BLaER1 treated with 17β-estradiol and CSF1 and Interleukin-3, amounts not matched to agents 10 nM and 100 nM (cell line): ENCODE data around the gene BCL7A.

Source experiments
- H3K27ac ChIP-seq, 11 experiments: shearing (Covaris generic); formaldehyde crosslinking; 2 replicates each; pipeline ENCODE4 v1.8.1; 2022
- H3K27me3 ChIP-seq, 11 experiments: shearing (Covaris generic); formaldehyde crosslinking; 2 replicates each; pipeline ENCODE4 v1.8.1; 2022
- H3K36me3 ChIP-seq, 11 experiments: shearing (Covaris generic); formaldehyde crosslinking; 2 replicates each; pipeline ENCODE4 v1.8.1; 2022
- H3K4me1 ChIP-seq, 10 experiments: shearing (Covaris generic); formaldehyde crosslinking; 2 replicates each; pipeline ENCODE4 v1.8.1; 2022
- H3K4me2 ChIP-seq, 11 experiments: shearing (Covaris generic); formaldehyde crosslinking; 2 replicates each; pipeline ENCODE4 v1.8.1; 2022
- H3K4me3 ChIP-seq, 10 experiments: shearing (Covaris generic); formaldehyde crosslinking; 2 replicates each; pipeline ENCODE4 v1.8.1; 2022
- H3K9ac ChIP-seq, 11 experiments: shearing (Covaris generic); formaldehyde crosslinking; 2 replicates each; pipeline ENCODE4 v1.8.1; 2022
- H3K9me3 ChIP-seq, 11 experiments: shearing (Covaris generic); formaldehyde crosslinking; replicated peaks in 1 of 11; 2 replicates each; pipeline ENCODE4 v1.8.1; 2022
- H4K20me1 ChIP-seq, 11 experiments: shearing (Covaris generic); formaldehyde crosslinking; 2 replicates each; pipeline ENCODE4 v1.8.1; 2022
- Cebpa-rat ChIP-seq, 11 experiments: shearing (Covaris generic); IDR thresholded peaks; 2 replicates each; pipeline ENCODE4 v1.8.1; 2022

BCL7A gene

GRCh38 chr12:122076743-122077495 is 55.2 kb downstream of the BCL7A start:
- H3K9me3 ChIP-seq = peaks cover 0 to 15% (median 8%) of the 10 kb centered on the region in 11 experiments; a peak in 12 of 22 replicates
- peaks cover 0 to 7% (median 0%) of the 10 kb centered on the region in 11 experiments; a peak in 2 of 22 replicates for H3K36me3 ChIP-seq
- no peak for TF ChIP-seq Cebpa-rat (IDR thresholded peaks at IDR 0.05)
- peak overlapping the region in 8 of 10 experiments; percentile 2 to 98 (median 92); a peak in 6 of 20 replicates for H3K4me3 ChIP-seq
- H4K20me1 ChIP-seq = peaks cover 1 to 33% (median 27%) of the 10 kb centered on the region in 11 experiments; a peak in 20 of 22 replicates
- peaks cover 40 to 65% (median 50%) of the 10 kb centered on the region in 10 experiments for H3K4me1 ChIP-seq
- H3K27me3 ChIP-seq = no peaks in the 10 kb centered on the region
- peak overlapping the region; percentile 81 to 99 (median 96) for H3K4me2 ChIP-seq
- peak overlapping the region; percentile 70 to 98 (median 97); a peak in 20 of 22 replicates for H3K27ac ChIP-seq
- peak overlapping the region in 10 of 11 experiments; percentile 95 to 99 (median 98); a peak in 18 of 22 replicates for H3K9ac ChIP-seq

GRCh38 chr12:122078141-122079032 is 56.7 kb downstream of the BCL7A start, which contains the start of gene MLXIP:
TSS of gene MLXIP (plus strand) at chr12:122078756. CDS start at chr12:122078854, 98 bp downstream.
- Histone ChIP-seq H4K20me1 (peaks cover 16 to 48% (median 42%) of the 10 kb centered on the region in 11 experiments), H3K36me3 (peaks cover 0 to 7% (median 0%) of the 10 kb centered on the region in 11 experiments; a peak in 3 of 22 replicates), H3K4me1 (peaks cover 50 to 68% (median 57%) of the 10 kb centered on the region in 10 experiments), H3K4me3 (peak within 1 kb of the TSS; percentile 87 to 98 (median 96)), H3K9me3 (peaks cover 0 to 15% (median 8%) of the 10 kb centered on the region in 11 experiments; a peak in 12 of 22 replicates), H3K27me3 (no peaks in the 10 kb centered on the region), H3K4me2 (peak within 1 kb of the TSS; percentile 93 to 100 (median 98)), H3K9ac (peak within 1 kb of the TSS; percentile 93 to 99 (median 98)), H3K27ac (peak within 1 kb of the TSS; percentile 70 to 98 (median 97))
- TF ChIP-seq Cebpa-rat (IDR thresholded peaks at IDR 0.05) = no peak

GRCh38 chr12:122079033-122079531 is 57.4 kb downstream of the BCL7A start:
- H3K9me3 ChIP-seq = peaks cover 0 to 10% (median 5%) of the 10 kb centered on the region in 11 experiments; a peak in 12 of 22 replicates
- H3K4me2 ChIP-seq = peak overlapping the region; percentile 93 to 100 (median 98)
- peak overlapping the region; percentile 70 to 98 (median 97) for H3K27ac ChIP-seq
- H3K4me1 ChIP-seq = peaks cover 57 to 73% (median 64%) of the 10 kb centered on the region in 10 experiments
- TF ChIP-seq Cebpa-rat (IDR thresholded peaks at IDR 0.05) = no peak; a peak in 1 of 22 replicates
- H3K9ac ChIP-seq = peak overlapping the region; percentile 93 to 99 (median 98)
- peak overlapping the region; percentile 87 to 98 (median 96) for H3K4me3 ChIP-seq
- H4K20me1 ChIP-seq = peaks cover 23 to 55% (median 49%) of the 10 kb centered on the region in 11 experiments
- no peaks in the 10 kb centered on the region for H3K27me3 ChIP-seq
- peaks cover 0 to 8% (median 4%) of the 10 kb centered on the region in 11 experiments; a peak in 10 of 22 replicates for H3K36me3 ChIP-seq

- Histone ChIP-seq H4K20me1 (peaks cover 28 to 60% (median 54%) of the 10 kb centered on the region in 11 experiments), H3K4me1 (peaks cover 62 to 74% (median 67%) of the 10 kb centered on the region in 10 experiments), H3K9me3 (peaks cover 0 to 5% (median under 1%) of the 10 kb centered on the region in 11 experiments; a peak in 7 of 22 replicates), H3K36me3 (peaks cover 1 to 14% (median 8%) of the 10 kb centered on the region in 11 experiments; a peak in 15 of 22 replicates), H3K4me2 (peak overlapping the region; percentile 93 to 100 (median 98)), H3K27ac (peak overlapping the region; percentile 70 to 98 (median 97)), H3K9ac (peak overlapping the region; percentile 93 to 99 (median 98)), H3K27me3 (no peaks in the 10 kb centered on the region), H3K4me3 (peak overlapping the region; percentile 87 to 98 (median 96))
- peak in 2 of 11 experiments; percentile 14 to 28; a peak in 1 of 22 replicates for TF ChIP-seq Cebpa-rat (IDR thresholded peaks at IDR 0.05)
Observed at GRCh38 chr12:122079532-122080081, 57.9 kb downstream of the BCL7A start.

- H3K36me3 ChIP-seq = peaks cover 9 to 22% (median 16%) of the 10 kb centered on the region in 11 experiments; a peak in 20 of 22 replicates
- H3K9ac ChIP-seq = peak overlapping the region; percentile 93 to 99 (median 98)
- no peaks in the 10 kb centered on the region for H3K27me3 ChIP-seq
- peak overlapping the region; percentile 87 to 98 (median 96) for H3K4me3 ChIP-seq
- no peaks in the 10 kb centered on the region for H3K9me3 ChIP-seq
- TF ChIP-seq Cebpa-rat (IDR thresholded peaks at IDR 0.05) = no peak
- H3K4me2 ChIP-seq = peak overlapping the region; percentile 93 to 100 (median 98)
- peaks cover 36 to 68% (median 62%) of the 10 kb centered on the region in 11 experiments for H4K20me1 ChIP-seq
- peak overlapping the region; percentile 82 to 98 (median 97); a peak in 21 of 22 replicates for H3K27ac ChIP-seq
- peaks cover 69 to 75% (median 73%) of the 10 kb centered on the region in 10 experiments for H3K4me1 ChIP-seq
Observed at GRCh38 chr12:122080149-122081082, 58.7 kb downstream of the BCL7A start.

- H3K4me2 ChIP-seq = peak overlapping the region; percentile 93 to 100 (median 98)
- no peaks in the 10 kb centered on the region for H3K27me3 ChIP-seq
- peak overlapping the region; percentile 81 to 99 (median 98) for H3K9ac ChIP-seq
- peak overlapping the region; percentile 87 to 98 (median 96) for H3K4me3 ChIP-seq
- H3K9me3 ChIP-seq = no peaks in the 10 kb centered on the region
- peak overlapping the region; percentile 82 to 98 (median 97) for H3K27ac ChIP-seq
- TF ChIP-seq Cebpa-rat (IDR thresholded peaks at IDR 0.05) = 0 out of 22 replicates have a peak, but pooled peaks of 1 of the 11 experiments have one; percentile 32
- H3K36me3 ChIP-seq = peaks cover 16 to 29% (median 23%) of the 10 kb centered on the region in 11 experiments; a peak in 21 of 22 replicates
- peaks cover 44 to 76% (median 70%) of the 10 kb centered on the region in 11 experiments for H4K20me1 ChIP-seq
- peaks cover 70 to 75% (median 73%) of the 10 kb centered on the region in 10 experiments for H3K4me1 ChIP-seq
Observed at GRCh38 chr12:122081083-122081696, 59.5 kb downstream of the BCL7A start.
